ENCODE data around the gene ENO2. TPM values are rescaled to one million over a fixed set of nuclear protein-coding genes. Genes with fewer than 3 reads are reported as not detected.
A peak's percentile ranks its signal among the peaks of the same experiment; 100 is the strongest.

The ENO2 gene
- total RNA-seq, 1 donor from 2014 or later, result 32.2 TPM

- Mint-ChIP-seq H3K36me3 (peaks cover 13% of the 10 kb centered on the region), H3K4me3 (peak overlapping the region; percentile 59), H3K27me3 (no peaks in the 10 kb centered on the region), H3K27ac (peak overlapping the region; percentile 99), H3K9me3 (no peaks in the 10 kb centered on the region), H3K4me1 (ENCODE audit: unreplicated experiment) (peaks cover 18% of the 10 kb centered on the region)
- no peak for DNase-seq (ENCODE audit: extremely low spot score, unreplicated experiment)
- TF ChIP-seq, protein P1, sequence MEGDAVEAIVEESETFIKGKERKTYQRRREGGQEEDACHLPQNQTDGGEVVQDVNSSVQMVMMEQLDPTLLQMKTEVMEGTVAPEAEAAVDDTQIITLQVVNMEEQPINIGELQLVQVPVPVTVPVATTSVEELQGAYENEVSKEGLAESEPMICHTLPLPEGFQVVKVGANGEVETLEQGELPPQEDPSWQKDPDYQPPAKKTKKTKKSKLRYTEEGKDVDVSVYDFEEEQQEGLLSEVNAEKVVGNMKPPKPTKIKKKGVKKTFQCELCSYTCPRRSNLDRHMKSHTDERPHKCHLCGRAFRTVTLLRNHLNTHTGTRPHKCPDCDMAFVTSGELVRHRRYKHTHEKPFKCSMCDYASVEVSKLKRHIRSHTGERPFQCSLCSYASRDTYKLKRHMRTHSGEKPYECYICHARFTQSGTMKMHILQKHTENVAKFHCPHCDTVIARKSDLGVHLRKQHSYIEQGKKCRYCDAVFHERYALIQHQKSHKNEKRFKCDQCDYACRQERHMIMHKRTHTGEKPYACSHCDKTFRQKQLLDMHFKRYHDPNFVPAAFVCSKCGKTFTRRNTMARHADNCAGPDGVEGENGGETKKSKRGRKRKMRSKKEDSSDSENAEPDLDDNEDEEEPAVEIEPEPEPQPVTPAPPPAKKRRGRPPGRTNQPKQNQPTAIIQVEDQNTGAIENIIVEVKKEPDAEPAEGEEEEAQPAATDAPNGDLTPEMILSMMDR (conservative IDR thresholded peaks at IDR 0.05), result no peak
Measured at GRCh38 chr12:6960593-6961277, 46.4 kb downstream of the ENO2 start.

GRCh38 chr12:6961278-6961694 lies 46.9 kb downstream of the ENO2 start:
- H3K27ac Mint-ChIP-seq, result peak overlapping the region; percentile 99
- H3K36me3 Mint-ChIP-seq, result peaks cover 15% of the 10 kb centered on the region
- H3K4me1 Mint-ChIP-seq (ENCODE audit: unreplicated experiment), result peaks cover 18% of the 10 kb centered on the region
- H3K9me3 Mint-ChIP-seq, result no peaks in the 10 kb centered on the region
- no peak for DNase-seq (ENCODE audit: extremely low spot score, unreplicated experiment)
- no peaks in the 10 kb centered on the region for H3K27me3 Mint-ChIP-seq
- TF ChIP-seq, protein P1 (conservative IDR thresholded peaks at IDR 0.05), result no peak
- peak overlapping the region; percentile 95 for H3K4me3 Mint-ChIP-seq

- no peaks in the 10 kb centered on the region for H3K27me3 Mint-ChIP-seq
- H3K9me3 Mint-ChIP-seq, result no peaks in the 10 kb centered on the region
- H3K4me1 Mint-ChIP-seq (ENCODE audit: unreplicated experiment), result peaks cover 18% of the 10 kb centered on the region
- TF ChIP-seq, protein P1 (conservative IDR thresholded peaks at IDR 0.05), result peak; percentile 73
- H3K4me3 Mint-ChIP-seq, result peak overlapping the region; percentile 95
- peaks cover 18% of the 10 kb centered on the region for H3K36me3 Mint-ChIP-seq
- peak overlapping the region; percentile 99 for H3K27ac Mint-ChIP-seq
- no peak for DNase-seq (ENCODE audit: extremely low spot score, unreplicated experiment)
Measured at GRCh38 chr12:6961695-6962284, 47.4 kb downstream of the ENO2 start.

- no peak for DNase-seq (ENCODE audit: extremely low spot score, unreplicated experiment)
- H3K4me3 Mint-ChIP-seq, result peak overlapping the region; percentile 95
- no peaks in the 10 kb centered on the region for H3K9me3 Mint-ChIP-seq
- peaks cover 18% of the 10 kb centered on the region for H3K4me1 Mint-ChIP-seq (ENCODE audit: unreplicated experiment)
- TF ChIP-seq, protein P1 (conservative IDR thresholded peaks at IDR 0.05), result peak; percentile 19
- peak overlapping the region; percentile 99 for H3K27ac Mint-ChIP-seq
- H3K27me3 Mint-ChIP-seq, result no peaks in the 10 kb centered on the region
- H3K36me3 Mint-ChIP-seq, result peaks cover 18% of the 10 kb centered on the region
Measured at GRCh38 chr12:6962285-6963015, 48.1 kb downstream of the ENO2 start.

- Mint-ChIP-seq H3K9me3 (no peaks in the 10 kb centered on the region), H3K4me3 (peak overlapping the region; percentile 95), H3K27ac (peak overlapping the region; percentile 99), H3K36me3 (peaks cover 18% of the 10 kb centered on the region), H3K4me1 (ENCODE audit: unreplicated experiment) (peaks cover 18% of the 10 kb centered on the region), H3K27me3 (no peaks in the 10 kb centered on the region)
- TF ChIP-seq, protein P1 (conservative IDR thresholded peaks at IDR 0.05), result no peak
- no peak for DNase-seq (ENCODE audit: extremely low spot score, unreplicated experiment)
Measured at GRCh38 chr12:6963016-6963731, 48.8 kb downstream of the ENO2 start.
